ENCODE measurements around the gene DIDO1. TPM values are rescaled to one million over a fixed set of nuclear protein-coding genes. Genes with fewer than 3 reads are reported as not detected.

DIDO1 gene
- total and polyA plus RNA-seq, 2 donors (not counting 1 experiment from before 2014, with no cell fraction given): 25.9 to 33.2 TPM

- no peak overlapping the region for H3K4me2 ChIP-seq (ENCODE audit: extremely low read depth, insufficient read depth, low read length)
- H3K9me3 ChIP-seq (ENCODE audit: control insufficient read depth, insufficient read depth, low read depth, low read length): no peaks in the 10 kb centered on the region
- TF ChIP-seq EZH2 (IDR thresholded peaks at IDR 0.05; ENCODE audit: low read length, missing control alignments) (no peak), CTCF (conservative IDR thresholded peaks at IDR 0.05 in 1 of 2, IDR thresholded peaks at IDR 0.05 in 1 of 2; ENCODE audit: low read depth in 1 of 2, low read length in 2 of 2) (no peak)
- H3K27ac ChIP-seq (ENCODE audit: insufficient read depth, low read length): no peak overlapping the region
- H3K4me3 ChIP-seq (replicated peaks in 1 of 4; ENCODE audit: control extremely low read depth in 1 of 4, insufficient read depth in 1 of 4, low read depth in 3 of 4, low read length in 4 of 4): no peak overlapping the region
- no peak for DNase-seq (ENCODE audit: low read depth in 2 of 2)
- no peak overlapping the region for H2AFZ ChIP-seq (ENCODE audit: low read length)
- no peaks in the 10 kb centered on the region for H3K79me2 ChIP-seq (ENCODE audit: control insufficient read depth, insufficient read depth, low read length)
- H4K20me1 ChIP-seq (ENCODE audit: control insufficient read depth, extremely low read depth, insufficient read depth, low read length): no peaks in the 10 kb centered on the region
- peaks cover 7% of the 10 kb centered on the region for H3K4me1 ChIP-seq (ENCODE audit: control insufficient read depth, extremely low read depth, insufficient read depth, low read length)
- no peak overlapping the region for H3K9ac ChIP-seq (ENCODE audit: insufficient read depth, low read length)
- H3K27me3 ChIP-seq (ENCODE audit: control insufficient read depth, insufficient read depth, low read length): no peaks in the 10 kb centered on the region
- no peaks in the 10 kb centered on the region for H3K36me3 ChIP-seq (ENCODE audit: control insufficient read depth, insufficient read depth, low read length)
These were observed 29.4 kb upstream of the DIDO1 start for GRCh38 chr20:62955519-62956386.

GRCh38 chr20:62953839-62954703 is 27.8 kb upstream of the DIDO1 start:
- TF ChIP-seq EZH2 (IDR thresholded peaks at IDR 0.05; ENCODE audit: low read length, missing control alignments): no peak
- TF ChIP-seq CTCF (conservative IDR thresholded peaks at IDR 0.05 in 1 of 2, IDR thresholded peaks at IDR 0.05 in 1 of 2; ENCODE audit: low read depth in 1 of 2, low read length in 2 of 2): no peak
- peak overlapping the region; percentile 63 for H3K9ac ChIP-seq (ENCODE audit: insufficient read depth, low read length)
- H2AFZ ChIP-seq (ENCODE audit: low read length): peak overlapping the region; percentile 76
- H3K4me3 ChIP-seq (replicated peaks in 1 of 4; ENCODE audit: control extremely low read depth in 1 of 4, insufficient read depth in 1 of 4, low read depth in 3 of 4, low read length in 4 of 4): peak overlapping the region; percentile 10 to 46 (median 36)
- peaks cover 7% of the 10 kb centered on the region for H3K4me1 ChIP-seq (ENCODE audit: control insufficient read depth, extremely low read depth, insufficient read depth, low read length)
- H3K27me3 ChIP-seq (ENCODE audit: control insufficient read depth, insufficient read depth, low read length): no peaks in the 10 kb centered on the region
- DNase-seq (ENCODE audit: low read depth in 2 of 2): peak; percentile 66 to 78
- peak overlapping the region; percentile 66 for H3K4me2 ChIP-seq (ENCODE audit: extremely low read depth, insufficient read depth, low read length)
- no peaks in the 10 kb centered on the region for H3K79me2 ChIP-seq (ENCODE audit: control insufficient read depth, insufficient read depth, low read length)
- no peaks in the 10 kb centered on the region for H3K9me3 ChIP-seq (ENCODE audit: control insufficient read depth, insufficient read depth, low read depth, low read length)
- peaks cover 2% of the 10 kb centered on the region for H3K36me3 ChIP-seq (ENCODE audit: control insufficient read depth, insufficient read depth, low read length)
- H3K27ac ChIP-seq (ENCODE audit: insufficient read depth, low read length): peak overlapping the region; percentile 83
- no peaks in the 10 kb centered on the region for H4K20me1 ChIP-seq (ENCODE audit: control insufficient read depth, extremely low read depth, insufficient read depth, low read length)
